ENCODE results near the gene BIRC6. TPM values are rescaled to one million over a fixed set of nuclear protein-coding genes. Genes with fewer than 3 reads are reported as not detected.

BIRC6 gene
- total RNA-seq, 4 donors from 2014 or later, result 97.4 to 259 (median 164) TPM

GRCh38 chr2:32479993-32480392, 123.2 kb downstream of the BIRC6 start:
- Histone ChIP-seq H3K27me3 (no peaks in the 10 kb centered on the region), H3K36me3 (no peaks in the 10 kb centered on the region), H3K27ac (no peak overlapping the region), H3K4me1 (no peaks in the 10 kb centered on the region), H3K9me3 (no peaks in the 10 kb centered on the region), H3K4me3 (no peak overlapping the region)
- TF ChIP-seq POLR2A (IDR thresholded peaks at IDR 0.05) (no peak), CTCF (IDR thresholded peaks at IDR 0.05) (no peak)
- DNase-seq, result no peak
- intact Hi-C loops (cut with DNase I; ENCODE audit: low total_unique reads), result no loop called here

GRCh38 chr2:32482471-32482870, 125.6 kb downstream of the BIRC6 start:
- no peak for TF ChIP-seq POLR2A (IDR thresholded peaks at IDR 0.05)
- TF ChIP-seq CTCF (IDR thresholded peaks at IDR 0.05), result no peak
- no peak overlapping the region for H3K27ac ChIP-seq
- no peaks in the 10 kb centered on the region for H3K36me3 ChIP-seq
- no peak for DNase-seq
- intact Hi-C loops (cut with DNase I; ENCODE audit: low total_unique reads), result no loop called here
- H3K4me3 ChIP-seq, result no peak overlapping the region
- H3K9me3 ChIP-seq, result no peaks in the 10 kb centered on the region
- no peaks in the 10 kb centered on the region for H3K4me1 ChIP-seq
- H3K27me3 ChIP-seq, result no peaks in the 10 kb centered on the region

- Histone ChIP-seq H3K27ac (no peak overlapping the region), H3K9me3 (no peaks in the 10 kb centered on the region), H3K4me3 (no peak overlapping the region), H3K4me1 (no peaks in the 10 kb centered on the region), H3K27me3 (no peaks in the 10 kb centered on the region), H3K36me3 (no peaks in the 10 kb centered on the region)
- TF ChIP-seq POLR2A (IDR thresholded peaks at IDR 0.05) (no peak), CTCF (IDR thresholded peaks at IDR 0.05) (no peak)
- intact Hi-C loops (cut with DNase I; ENCODE audit: low total_unique reads), result no loop called here
- DNase-seq, result no peak
These were observed 128.1 kb downstream of the BIRC6 start for GRCh38 chr2:32484937-32485336.

- DNase-seq, result no peak
- no peaks in the 10 kb centered on the region for H3K36me3 ChIP-seq
- intact Hi-C loops (cut with DNase I; ENCODE audit: low total_unique reads), result no loop called here
- no peak overlapping the region for H3K4me3 ChIP-seq
- TF ChIP-seq POLR2A (IDR thresholded peaks at IDR 0.05), result no peak
- no peak for TF ChIP-seq CTCF (IDR thresholded peaks at IDR 0.05)
- no peak overlapping the region for H3K27ac ChIP-seq
- no peaks in the 10 kb centered on the region for H3K27me3 ChIP-seq
- no peaks in the 10 kb centered on the region for H3K9me3 ChIP-seq
- no peaks in the 10 kb centered on the region for H3K4me1 ChIP-seq
These were observed 128.6 kb downstream of the BIRC6 start for GRCh38 chr2:32485399-32485798.

GRCh38 chr2:32489061-32489460, 132.2 kb downstream of the BIRC6 start:
- intact Hi-C loops (cut with DNase I; ENCODE audit: low total_unique reads), result no loop called here
- H3K36me3 ChIP-seq, result no peaks in the 10 kb centered on the region

More at GRCh38 chr2:32489061-32489460, 132.2 kb downstream of the BIRC6 start:
- Histone ChIP-seq H3K4me1 (no peaks in the 10 kb centered on the region), H3K27ac (no peak overlapping the region), H3K9me3 (no peaks in the 10 kb centered on the region), H3K4me3 (no peak overlapping the region), H3K27me3 (no peaks in the 10 kb centered on the region)
- DNase-seq, result no peak
- TF ChIP-seq CTCF (IDR thresholded peaks at IDR 0.05) (no peak), POLR2A (IDR thresholded peaks at IDR 0.05) (no peak)

Data from uterus (tissue), 4 donors.